Subcutaneous adipose tissue (tissue), 4 donors: ENCODE measurements around the gene IL1RAPL1. TPM values are rescaled to one million over a fixed set of nuclear protein-coding genes. Genes with fewer than 3 reads are reported as not detected.

Experiments
- total RNA-seq, 4 donors: library from RNA; depleted of rRNA; stranded (reverse); fragments of >200 nt; gene quantifications; one replicate each; pipeline ENCODE4 v1.1.0, GENCODE V29; 2016
- TF ChIP-seq, protein P1 (sequence below): fragments of 450-650 bp; IDR thresholded peaks from one replicate; pipeline ENCODE4 v1.5.1; 2016; ENCODE audit warnings: low read depth, mild to moderate bottlenecking, control low read depth, antibody characterized with exemption, moderate library complexity

The IL1RAPL1 gene
- total RNA-seq, 4 donors from 2014 or later: 0.66 TPM; not detected in 3

DNA sequence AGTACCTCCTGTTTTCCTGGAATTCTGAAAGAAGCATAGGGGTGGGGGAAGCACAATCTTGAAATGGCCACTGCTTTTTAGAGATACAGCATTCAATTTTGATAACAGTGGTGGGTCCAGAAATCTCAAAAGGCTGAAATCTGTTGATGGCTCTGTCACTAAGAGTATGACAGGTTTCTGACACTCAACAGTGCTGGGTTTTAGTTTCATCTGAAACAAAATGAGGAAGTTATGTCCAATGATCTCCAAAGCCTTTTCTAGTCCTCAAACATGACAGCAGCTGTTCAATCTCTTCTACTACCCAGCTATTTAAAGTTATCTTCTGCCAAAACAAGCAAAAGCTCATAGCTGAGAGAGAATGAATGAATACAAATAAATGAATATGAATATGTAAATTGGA, 110.5 kb downstream of the IL1RAPL1 start:
- TF ChIP-seq, protein P1, sequence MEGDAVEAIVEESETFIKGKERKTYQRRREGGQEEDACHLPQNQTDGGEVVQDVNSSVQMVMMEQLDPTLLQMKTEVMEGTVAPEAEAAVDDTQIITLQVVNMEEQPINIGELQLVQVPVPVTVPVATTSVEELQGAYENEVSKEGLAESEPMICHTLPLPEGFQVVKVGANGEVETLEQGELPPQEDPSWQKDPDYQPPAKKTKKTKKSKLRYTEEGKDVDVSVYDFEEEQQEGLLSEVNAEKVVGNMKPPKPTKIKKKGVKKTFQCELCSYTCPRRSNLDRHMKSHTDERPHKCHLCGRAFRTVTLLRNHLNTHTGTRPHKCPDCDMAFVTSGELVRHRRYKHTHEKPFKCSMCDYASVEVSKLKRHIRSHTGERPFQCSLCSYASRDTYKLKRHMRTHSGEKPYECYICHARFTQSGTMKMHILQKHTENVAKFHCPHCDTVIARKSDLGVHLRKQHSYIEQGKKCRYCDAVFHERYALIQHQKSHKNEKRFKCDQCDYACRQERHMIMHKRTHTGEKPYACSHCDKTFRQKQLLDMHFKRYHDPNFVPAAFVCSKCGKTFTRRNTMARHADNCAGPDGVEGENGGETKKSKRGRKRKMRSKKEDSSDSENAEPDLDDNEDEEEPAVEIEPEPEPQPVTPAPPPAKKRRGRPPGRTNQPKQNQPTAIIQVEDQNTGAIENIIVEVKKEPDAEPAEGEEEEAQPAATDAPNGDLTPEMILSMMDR: no peak

DNA sequence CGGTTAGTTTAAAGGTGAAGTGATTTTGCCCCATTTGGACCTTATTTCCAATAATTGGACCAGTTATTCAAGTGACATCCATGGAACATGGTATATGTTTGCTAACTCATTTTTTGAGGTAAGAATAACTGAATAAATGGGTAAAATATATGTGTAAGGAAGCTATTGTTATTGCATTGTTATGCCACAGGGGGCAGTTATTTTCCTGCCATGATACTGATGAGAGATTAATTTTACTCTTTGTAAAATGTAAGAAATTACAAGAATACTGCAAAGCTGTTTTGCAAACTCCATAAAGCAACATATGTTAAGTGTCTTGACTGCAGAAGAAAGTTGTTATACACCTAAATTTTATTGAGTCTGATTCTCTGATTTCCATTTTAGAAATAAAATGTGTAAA, 114.0 kb downstream of the IL1RAPL1 start:
- TF ChIP-seq, protein P1: no peak

- TF ChIP-seq, protein P1: no peak
Measured at GRCh38 chrX:28706964-28707363, 119.7 kb downstream of the IL1RAPL1 start.

GRCh38 chrX:28709421-28709820, 122.2 kb downstream of the IL1RAPL1 start:
- TF ChIP-seq, protein P1: no peak

- TF ChIP-seq, protein P1: no peak
Measured at GRCh38 chrX:28717864-28718263, 130.6 kb downstream of the IL1RAPL1 start.

DNA sequence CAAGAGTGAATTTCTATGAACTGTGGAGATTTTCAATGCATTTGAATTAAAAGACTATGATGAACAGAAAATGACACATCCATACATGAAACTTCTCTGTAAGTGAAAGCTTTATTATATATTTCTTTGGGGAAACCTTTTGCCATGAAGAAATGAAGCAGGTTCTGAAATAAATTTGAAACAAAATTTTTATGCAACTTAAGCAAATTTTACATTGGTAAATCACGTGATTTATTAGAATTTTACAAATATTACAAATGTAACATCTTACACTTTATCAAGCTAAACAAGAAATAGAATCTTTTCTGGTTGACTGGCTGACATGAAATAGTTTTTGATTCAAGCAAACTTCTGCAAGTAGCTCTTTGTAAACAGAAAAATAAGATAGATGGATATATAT, 131.2 kb downstream of the IL1RAPL1 start:
- TF ChIP-seq, protein P1: no peak

- TF ChIP-seq, protein P1: no peak
Measured at GRCh38 chrX:28719620-28720019, 132.4 kb downstream of the IL1RAPL1 start.

- TF ChIP-seq, protein P1: no peak
Measured at GRCh38 chrX:28752330-28752729, 165.1 kb downstream of the IL1RAPL1 start.
